Upper lobe of left lung (tissue), 6 donors: ENCODE measurements around the gene FNIP1. TPM values are rescaled to one million over a fixed set of nuclear protein-coding genes. Genes with fewer than 3 reads are reported as not detected.
"Not testable (repeated sequence)": the region's sequence is repeated elsewhere in the genome, so short reads cannot be mapped to it uniquely, and the experiment has no call there.

Experiments
- ATAC-seq, 2 donors: fragments of 200-7000 bp; cut with Tn5 transposase; one replicate each; pipeline ENCODE4 v1.9.1; 2022; ENCODE audit warnings: mild to moderate bottlenecking in 2 of 2, moderate library complexity in 2 of 2; ENCODE audit not compliant: low FRiP score in 2 of 2
- DNase-seq, 2 donors: peaks; one replicate each; pipeline ENCODE4 v3.0.0-alpha.2; 2019 to 2020
- H3K27ac ChIP-seq, 4 donors: fragments of 200-600 bp; sonication (generic); one replicate each; pipeline ENCODE4 v1.5.1; 2016 to 2019
- H3K27me3 ChIP-seq, 4 donors: fragments of 200-600 bp; sonication (generic); one replicate each; pipeline ENCODE4 v1.5.1; 2017 to 2019
- H3K36me3 ChIP-seq, 4 donors: fragments of 200-600 bp; sonication (generic); one replicate each; pipeline ENCODE4 v1.5.1; 2016 to 2019
- H3K4me1 ChIP-seq, 4 donors: fragments of 200-600 bp; sonication (generic); one replicate each; pipeline ENCODE4 v1.5.1; 2018 to 2019
- H3K4me3 ChIP-seq, 4 donors: fragments of 200-600 bp; sonication (generic); one replicate each; pipeline ENCODE4 v1.5.1; 2017 to 2019; ENCODE audit warnings: mild to moderate bottlenecking in 2 of 4, moderate library complexity in 1 of 4
- H3K9me3 ChIP-seq, 4 donors: fragments of 200-600 bp; sonication (generic); one replicate each; pipeline ENCODE4 v1.5.1; 2018 to 2019
- CTCF ChIP-seq, 6 experiments: fragments of 450-650 bp in 4 of 6; fragments of 200-600 bp in 2 of 6; sonication (generic) in 2 of 6; IDR thresholded peaks; one replicate each; pipeline ENCODE4 v1.5.1; 2016 to 2019; ENCODE audit warnings: antibody characterized with exemption in 6 of 6
- EP300 ChIP-seq, 4 donors: sonication (generic); formaldehyde crosslinking; IDR thresholded peaks; one replicate each; pipeline ENCODE4 v1.5.1; 2017; ENCODE audit warnings: antibody characterized with exemption in 4 of 4, control low read depth in 2 of 4
- POLR2A ChIP-seq, 4 donors: fragments of 450-650 bp; IDR thresholded peaks; one replicate each; pipeline ENCODE4 v1.5.1; 2016 to 2017; ENCODE audit warnings: antibody characterized with exemption in 4 of 4, mild to moderate bottlenecking in 2 of 4
- POLR2AphosphoS5 ChIP-seq, 2 donors: sonication (generic); formaldehyde crosslinking; IDR thresholded peaks; one replicate each; pipeline ENCODE4 v1.5.1; 2017; ENCODE audit warnings: antibody characterized with exemption in 2 of 2
- WGBS, 2 donors: methylation state at CpG; one replicate each; pipeline ENCODE4 v1.1.5; 2017 to 2018; 5-methylcytosine and 5-hydroxymethylcytosine counted together
- total RNA-seq, 6 donors: library from RNA; depleted of rRNA in 4 of 6; stranded (reverse); fragments of >200 nt in 4 of 6; gene quantifications; one replicate each; pipeline versions ENCODE4 v1.1.0 to v1.2.1, GENCODE V29; 2016 to 2021
- donor health status: DM: no; HTN: no; CAD: no; lungs with moderate emphysema.
- donor health status: DM: no; HTN: yes; CAD: no; lungs with severe emphysema.

Gene FNIP1
- total RNA-seq, 6 donors from 2014 or later, result 34.4 to 58.7 (median 42.3) TPM

GRCh38 chr5:131627207-131627865 is 169.5 kb downstream of the FNIP1 start:
- no peaks in the 10 kb centered on the region for H3K36me3 ChIP-seq
- no peak for TF ChIP-seq POLR2AphosphoS5 (IDR thresholded peaks at IDR 0.05)
- no peak for TF ChIP-seq POLR2A (IDR thresholded peaks at IDR 0.05)
- no peak for TF ChIP-seq CTCF (IDR thresholded peaks at IDR 0.05)
- TF ChIP-seq EP300 (IDR thresholded peaks at IDR 0.05), result no peak
- ATAC-seq (no peak), DNase-seq (no peak)
- no peak overlapping the region for H3K27ac ChIP-seq
- H3K9me3 ChIP-seq, result no peaks in the 10 kb centered on the region
- 82 to 86% methylated on average over 4 of the region's 4 CpGs for WGBS, 2 donors
- H3K4me1 ChIP-seq, result peaks cover 11 to 36% (median 20%) of the 10 kb centered on the region in 4 donors
- no peaks in the 10 kb centered on the region for H3K27me3 ChIP-seq
- no peak overlapping the region for H3K4me3 ChIP-seq

GRCh38 chr5:131622633-131623032 is 174.2 kb downstream of the FNIP1 start:
- Histone ChIP-seq H3K4me1 (peaks cover 0 to 13% (median 6%) of the 10 kb centered on the region in 4 donors), H3K27ac (no peak overlapping the region), H3K4me3 (no peak overlapping the region), H3K27me3 (no peaks in the 10 kb centered on the region), H3K36me3 (no peaks in the 10 kb centered on the region), H3K9me3 (no peaks in the 10 kb centered on the region)
- WGBS, 2 donors, result 95 to 97% methylated on average over 2 of the region's 2 CpGs
- ATAC-seq, result no peak
- no peak for TF ChIP-seq POLR2AphosphoS5 (IDR thresholded peaks at IDR 0.05)
- DNase-seq, result no peak

- 98 to 100% methylated on average over 2 of the region's 2 CpGs for WGBS, 2 donors
Observed at GRCh38 chr5:131621164-131621563, 175.7 kb downstream of the FNIP1 start.

GRCh38 chr5:131619102-131619501 is 177.7 kb downstream of the FNIP1 start:
- TF ChIP-seq POLR2A (IDR thresholded peaks at IDR 0.05) (no peak), POLR2AphosphoS5 (IDR thresholded peaks at IDR 0.05) (no peak), CTCF (IDR thresholded peaks at IDR 0.05) (no peak), EP300 (IDR thresholded peaks at IDR 0.05) (no peak)
- no peak overlapping the region for H3K27ac ChIP-seq
- no peaks in the 10 kb centered on the region for H3K9me3 ChIP-seq
- no peak for ATAC-seq
- no peaks in the 10 kb centered on the region for H3K36me3 ChIP-seq
- 71 to 95% methylated on average over 8 of the region's 8 CpGs for WGBS, 2 donors
- peak in 1 of 2 donors; percentile 45 for DNase-seq
- peaks cover 0 to 22% (median 4%) of the 10 kb centered on the region in 4 donors for H3K4me1 ChIP-seq
- no peak overlapping the region for H3K4me3 ChIP-seq
- no peaks in the 10 kb centered on the region for H3K27me3 ChIP-seq

More at GRCh38 chr5:131621164-131621563, 175.7 kb downstream of the FNIP1 start:
- DNase-seq, H3K36me3 ChIP-seq, H3K27ac ChIP-seq, H3K27me3 ChIP-seq, H3K4me3 ChIP-seq, H3K9me3 ChIP-seq, ATAC-seq: not testable (repeated sequence)
- peaks cover 0 to 15% (median 2%) of the 10 kb centered on the region in 4 donors for H3K4me1 ChIP-seq

GRCh38 chr5:131617140-131617822 is 179.5 kb downstream of the FNIP1 start:
- peaks cover 0 to 22% (median 4%) of the 10 kb centered on the region in 4 donors for H3K4me1 ChIP-seq
- H3K27me3 ChIP-seq, result no peaks in the 10 kb centered on the region
- no peaks in the 10 kb centered on the region for H3K36me3 ChIP-seq
- TF ChIP-seq CTCF (IDR thresholded peaks at IDR 0.05) (no peak), POLR2AphosphoS5 (IDR thresholded peaks at IDR 0.05) (no peak), EP300 (IDR thresholded peaks at IDR 0.05) (no peak), POLR2A (IDR thresholded peaks at IDR 0.05) (no peak)
- H3K9me3 ChIP-seq, result no peaks in the 10 kb centered on the region
- DNase-seq (no peak), ATAC-seq (no peak)
- 86 to 88% methylated on average over 11 of the region's 11 CpGs for WGBS, 2 donors
- H3K27ac ChIP-seq, result no peak overlapping the region
- H3K4me3 ChIP-seq, result no peak overlapping the region
